Measurements from ENCODE around the gene UTRN. TPM values are rescaled to one million over a fixed set of nuclear protein-coding genes. Genes with fewer than 3 reads are reported as not detected.
A peak's percentile ranks its signal among the peaks of the same experiment; 100 is the strongest.

UTRN gene
- total RNA-seq, 1 donor from 2014 or later: 36.7 TPM

DNA sequence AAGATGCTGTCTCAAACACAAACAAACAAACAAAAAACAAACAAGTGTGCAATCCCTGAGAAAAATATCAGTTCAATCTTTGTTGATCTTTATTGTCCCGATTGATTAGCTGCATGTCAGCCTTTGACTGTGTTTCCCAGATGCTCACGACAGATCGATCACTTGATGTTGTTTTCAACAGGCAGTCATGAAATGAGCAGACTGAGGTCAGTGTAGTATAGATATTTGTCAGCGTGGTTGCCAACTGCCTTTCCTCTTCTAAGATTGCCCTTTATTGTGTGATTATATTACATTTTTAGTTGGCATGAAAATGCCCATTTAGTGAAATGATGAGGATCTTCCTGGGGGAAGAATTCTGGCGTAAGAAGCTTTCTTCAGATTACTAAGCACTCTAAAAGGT is 25.6 kb downstream of the UTRN start:
- intact Hi-C loops (cut with micrococcal nuclease): loop anchor here (1.0 to 2.0 kb wide), 5 partner anchors 10 to 62 kb away; partner anchors contain the start of gene UTRN
- H3K27ac Mint-ChIP-seq: peak overlapping the region; percentile 54
- peak; percentile 71 for DNase-seq

GRCh38 chr6:144311361-144311760 is 26.2 kb downstream of the UTRN start:
- H3K4me3 Mint-ChIP-seq: peak overlapping the region; percentile 38
- no peak for DNase-seq

More for the DNA sequence above, 25.6 kb downstream of the UTRN start:
- peak overlapping the region; percentile 38 for H3K4me3 Mint-ChIP-seq
- H3K36me3 Mint-ChIP-seq (ENCODE audit: low read depth): peaks cover 3% of the 10 kb centered on the region
- peaks cover 23% of the 10 kb centered on the region for H3K4me1 Mint-ChIP-seq
- H3K27me3 Mint-ChIP-seq: peaks cover 12% of the 10 kb centered on the region
- H3K9me3 Mint-ChIP-seq: no peaks in the 10 kb centered on the region

GRCh38 chr6:144314003-144314485 is 28.9 kb downstream of the UTRN start:
- peaks cover 24% of the 10 kb centered on the region for H3K4me1 Mint-ChIP-seq
- intact Hi-C loops (cut with micrococcal nuclease): no loop called here

More at GRCh38 chr6:144311361-144311760, 26.2 kb downstream of the UTRN start:
- Mint-ChIP-seq H3K9me3 (no peaks in the 10 kb centered on the region), H3K4me1 (peaks cover 17% of the 10 kb centered on the region), H3K27ac (peak overlapping the region; percentile 54), H3K36me3 (ENCODE audit: low read depth) (peaks cover 3% of the 10 kb centered on the region), H3K27me3 (peaks cover 12% of the 10 kb centered on the region)
- intact Hi-C loops (cut with micrococcal nuclease): loop anchor here (1.0 to 2.0 kb wide), 5 partner anchors 9 to 63 kb away; partner anchors contain the start of gene UTRN

GRCh38 chr6:144314562-144314961 is 29.4 kb downstream of the UTRN start:
- intact Hi-C loops (cut with micrococcal nuclease): no loop called here
- peaks cover 8% of the 10 kb centered on the region for H3K27me3 Mint-ChIP-seq
- no peak for DNase-seq
- H3K4me3 Mint-ChIP-seq: no peak overlapping the region
- H3K27ac Mint-ChIP-seq: no peak overlapping the region
- no peaks in the 10 kb centered on the region for H3K9me3 Mint-ChIP-seq
- H3K4me1 Mint-ChIP-seq: peaks cover 24% of the 10 kb centered on the region
- no peaks in the 10 kb centered on the region for H3K36me3 Mint-ChIP-seq (ENCODE audit: low read depth)

More at GRCh38 chr6:144314003-144314485, 28.9 kb downstream of the UTRN start:
- no peaks in the 10 kb centered on the region for H3K9me3 Mint-ChIP-seq
- H3K27ac Mint-ChIP-seq: no peak overlapping the region
- DNase-seq: no peak
- no peak overlapping the region for H3K4me3 Mint-ChIP-seq
- H3K36me3 Mint-ChIP-seq (ENCODE audit: low read depth): no peaks in the 10 kb centered on the region
- H3K27me3 Mint-ChIP-seq: peaks cover 8% of the 10 kb centered on the region

- no peaks in the 10 kb centered on the region for H3K36me3 Mint-ChIP-seq (ENCODE audit: low read depth)
- H3K9me3 Mint-ChIP-seq: no peaks in the 10 kb centered on the region
- H3K27me3 Mint-ChIP-seq: peaks cover 8% of the 10 kb centered on the region
- intact Hi-C loops (cut with micrococcal nuclease): no loop called here
- no peak overlapping the region for H3K4me3 Mint-ChIP-seq
- no peak overlapping the region for H3K27ac Mint-ChIP-seq
- peaks cover 19% of the 10 kb centered on the region for H3K4me1 Mint-ChIP-seq
- DNase-seq: no peak
Measured at GRCh38 chr6:144315226-144315980, 30.3 kb downstream of the UTRN start.

GRCh38 chr6:144315981-144316861 is 31.1 kb downstream of the UTRN start:
- Mint-ChIP-seq H3K36me3 (ENCODE audit: low read depth) (no peaks in the 10 kb centered on the region), H3K27me3 (peaks cover 6% of the 10 kb centered on the region), H3K9me3 (no peaks in the 10 kb centered on the region), H3K4me3 (no peak overlapping the region), H3K4me1 (peaks cover 17% of the 10 kb centered on the region), H3K27ac (no peak overlapping the region)
- intact Hi-C loops (cut with micrococcal nuclease): no loop called here
- no peak for DNase-seq

GRCh38 chr6:144316862-144317195 is 31.7 kb downstream of the UTRN start:
- intact Hi-C loops (cut with micrococcal nuclease): no loop called here
- no peak for DNase-seq
- Mint-ChIP-seq H3K9me3 (no peaks in the 10 kb centered on the region), H3K36me3 (ENCODE audit: low read depth) (no peaks in the 10 kb centered on the region), H3K4me3 (no peak overlapping the region), H3K27ac (no peak overlapping the region), H3K27me3 (peaks cover 6% of the 10 kb centered on the region), H3K4me1 (peaks cover 16% of the 10 kb centered on the region)

GRCh38 chr6:144317736-144318135 is 32.6 kb downstream of the UTRN start:
- Mint-ChIP-seq H3K27me3 (peaks cover 4% of the 10 kb centered on the region), H3K4me1 (peaks cover 16% of the 10 kb centered on the region), H3K27ac (no peak overlapping the region), H3K9me3 (no peaks in the 10 kb centered on the region), H3K36me3 (ENCODE audit: low read depth) (no peaks in the 10 kb centered on the region), H3K4me3 (no peak overlapping the region)
- DNase-seq: no peak
- intact Hi-C loops (cut with micrococcal nuclease): no loop called here

DNA sequence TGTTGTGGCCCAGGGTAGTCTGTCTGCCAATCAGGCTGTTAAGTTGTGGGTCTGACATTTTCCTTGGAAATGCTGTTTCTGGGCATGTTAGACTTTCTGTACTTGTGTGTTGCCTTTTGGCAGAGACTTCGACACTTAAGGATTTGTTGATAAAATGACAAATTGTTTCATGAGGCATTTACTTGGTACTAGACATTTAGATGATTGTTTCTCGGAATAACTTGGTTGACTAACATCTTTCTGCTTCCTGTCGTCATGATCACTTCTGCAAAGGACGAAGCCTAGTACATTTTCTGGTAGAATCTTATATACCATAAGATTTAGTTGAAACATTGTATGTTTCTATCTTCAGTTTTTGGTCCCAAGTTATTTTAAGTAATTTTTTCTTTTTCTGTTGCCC is 34.1 kb downstream of the UTRN start:
- intact Hi-C loops (cut with micrococcal nuclease): no loop called here

DNA sequence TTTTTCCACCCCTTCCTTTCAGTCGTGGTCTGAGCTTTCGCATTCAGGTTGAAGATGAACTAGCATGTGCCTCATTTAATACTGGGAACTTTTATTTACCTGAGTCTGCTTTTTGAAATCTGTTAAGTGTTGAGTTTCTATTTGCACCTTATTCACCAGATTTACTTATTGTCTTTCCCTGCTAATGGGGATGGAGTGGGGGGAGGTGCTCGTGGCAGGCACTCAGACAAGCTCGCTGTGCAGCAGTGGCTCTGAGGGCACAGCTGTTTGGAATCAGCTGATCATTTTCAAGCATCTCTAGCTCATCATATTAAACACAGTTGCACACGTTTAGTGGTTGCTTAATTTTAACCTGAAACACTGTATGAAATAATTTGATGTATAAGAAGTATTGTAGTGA is 35.6 kb downstream of the UTRN start:
- peaks cover 8% of the 10 kb centered on the region for H3K27me3 Mint-ChIP-seq
- intact Hi-C loops (cut with micrococcal nuclease): loop anchor here (1.0 kb wide), 1 partner anchor 9 kb away; no protein-coding TSS in a partner anchor
- no peak for DNase-seq
- H3K36me3 Mint-ChIP-seq (ENCODE audit: low read depth): no peaks in the 10 kb centered on the region
- H3K4me3 Mint-ChIP-seq: no peak overlapping the region
- H3K9me3 Mint-ChIP-seq: no peaks in the 10 kb centered on the region
- H3K4me1 Mint-ChIP-seq: peaks cover 14% of the 10 kb centered on the region
- no peak overlapping the region for H3K27ac Mint-ChIP-seq

More for the DNA sequence above, 34.1 kb downstream of the UTRN start:
- no peaks in the 10 kb centered on the region for H3K9me3 Mint-ChIP-seq
- peaks cover 8% of the 10 kb centered on the region for H3K27me3 Mint-ChIP-seq
- no peak for DNase-seq
- H3K36me3 Mint-ChIP-seq (ENCODE audit: low read depth): no peaks in the 10 kb centered on the region
- H3K27ac Mint-ChIP-seq: no peak overlapping the region
- no peak overlapping the region for H3K4me3 Mint-ChIP-seq
- H3K4me1 Mint-ChIP-seq: peaks cover 16% of the 10 kb centered on the region

DNA sequence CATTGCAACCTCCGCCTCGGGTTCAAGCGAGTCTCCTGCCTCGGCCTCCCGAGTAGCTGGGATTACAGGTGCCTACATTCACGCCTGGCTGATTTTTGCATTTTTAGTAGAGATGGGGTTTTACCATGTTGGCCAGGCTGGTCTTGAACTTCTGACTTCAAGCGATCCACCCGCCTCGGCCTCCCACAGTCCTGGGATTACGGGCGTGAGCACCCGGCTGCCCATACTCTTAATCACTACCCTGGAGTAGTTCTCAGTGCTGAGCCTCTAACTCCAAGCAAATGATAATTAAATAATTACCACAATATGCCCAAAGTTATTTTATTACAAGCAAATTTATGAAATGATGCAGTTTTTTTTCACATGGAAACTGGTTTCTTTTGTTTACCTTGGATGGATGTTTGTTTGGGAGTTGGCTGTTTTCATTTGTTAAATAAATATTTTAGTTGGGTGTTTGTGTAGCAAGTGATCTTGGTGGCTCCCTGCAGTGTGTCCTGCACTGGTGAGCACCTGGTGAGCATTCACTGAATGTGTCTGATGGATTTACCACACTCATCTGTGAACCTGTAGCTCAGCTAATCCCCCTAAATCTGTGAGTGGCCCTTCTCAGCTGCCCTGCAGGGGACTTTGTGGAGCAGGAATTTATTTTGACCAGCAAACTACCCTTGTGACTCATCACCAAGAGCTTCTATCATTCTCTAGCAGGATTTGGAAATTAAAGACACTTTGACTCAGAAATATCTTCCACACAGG is 36.9 kb downstream of the UTRN start:
- no peaks in the 10 kb centered on the region for H3K9me3 Mint-ChIP-seq
- no peak overlapping the region for H3K4me3 Mint-ChIP-seq
- peaks cover 7% of the 10 kb centered on the region for H3K4me1 Mint-ChIP-seq
- H3K27me3 Mint-ChIP-seq: peaks cover 8% of the 10 kb centered on the region
- DNase-seq: no peak
- intact Hi-C loops (cut with micrococcal nuclease): no loop called here
- no peaks in the 10 kb centered on the region for H3K36me3 Mint-ChIP-seq (ENCODE audit: low read depth)
- H3K27ac Mint-ChIP-seq: no peak overlapping the region

GRCh38 chr6:144325232-144325631 is 40.1 kb downstream of the UTRN start:
- Mint-ChIP-seq H3K36me3 (ENCODE audit: low read depth) (no peaks in the 10 kb centered on the region), H3K4me3 (no peak overlapping the region), H3K27ac (no peak overlapping the region), H3K9me3 (no peaks in the 10 kb centered on the region), H3K4me1 (peaks cover 8% of the 10 kb centered on the region), H3K27me3 (peaks cover 8% of the 10 kb centered on the region)
- no peak for DNase-seq
- intact Hi-C loops (cut with micrococcal nuclease): no loop called here

GRCh38 chr6:144326393-144326792 is 41.3 kb downstream of the UTRN start:
- Mint-ChIP-seq H3K27me3 (peaks cover 8% of the 10 kb centered on the region), H3K27ac (no peak overlapping the region), H3K9me3 (no peaks in the 10 kb centered on the region), H3K4me1 (peaks cover 2% of the 10 kb centered on the region), H3K4me3 (no peak overlapping the region), H3K36me3 (ENCODE audit: low read depth) (no peaks in the 10 kb centered on the region)
- DNase-seq: no peak
- intact Hi-C loops (cut with micrococcal nuclease): no loop called here

All from activated CD4-positive, alpha-beta T cell treated with anti-CD3 and anti-CD28 coated beads, Interleukin-2, amount 10 ng/mL, durations not matched to agents 24 days and 14 days (primary cell).